Adrenal gland (tissue), 12 donors: ENCODE data around the gene XCL1. TPM values are rescaled to one million over a fixed set of nuclear protein-coding genes. Genes with fewer than 3 reads are reported as not detected.
"Not testable (repeated sequence)": the region's sequence is repeated elsewhere in the genome, so short reads cannot be mapped to it uniquely, and the experiment has no call there.

ENCODE experiments used
- DNase-seq, 7 donors: peaks; one replicate each; pipeline ENCODE4 v3.0.0-alpha.2; 2019 to 2020
- H3K27ac ChIP-seq, 5 donors: fragments of 200-600 bp; sonication (generic) in 4 of 5; 1 replicate in 3 of 5; 2 replicates in 2 of 5; pipeline versions ENCODE4 v1.5.1 to v1.8.0; 2016 to 2020; ENCODE audit warnings: mild to moderate bottlenecking in 1 of 5
- H3K27me3 ChIP-seq: fragments of 200-600 bp; 2 replicates; pipeline ENCODE4 v1.8.0; 2021
- H3K36me3 ChIP-seq, 2 donors: fragments of 200-600 bp; replicated peaks in 1 of 2; 1 replicate in 1 of 2; 2 replicates in 1 of 2; pipeline versions ENCODE4 v1.5.1 to v1.8.0; 2018 to 2022
- H3K4me1 ChIP-seq, 2 donors: fragments of 200-600 bp; replicated peaks in 1 of 2; 1 replicate in 1 of 2; 2 replicates in 1 of 2; pipeline versions ENCODE4 v1.5.1 to v1.8.0; 2018 to 2021
- H3K4me3 ChIP-seq, 4 donors: fragments of 200-600 bp; sonication (generic) in 3 of 4; one replicate each; pipeline ENCODE4 v1.5.1; 2016 to 2018
- H3K9me3 ChIP-seq, 3 donors: fragments of 200-600 bp; sonication (generic) in 1 of 3; replicated peaks in 1 of 3; 1 replicate in 2 of 3; 2 replicates in 1 of 3; pipeline versions ENCODE4 v1.5.1 to v1.8.0; 2016 to 2021
- CTCF ChIP-seq, 6 experiments: fragments of 450-650 bp in 4 of 6; fragments of 200-600 bp in 2 of 6; sonication (generic) in 1 of 6; IDR thresholded peaks; 1 replicate in 5 of 6; 2 replicates in 1 of 6; pipeline versions ENCODE4 v1.5.1 to v1.8.0; 2016 to 2021; ENCODE audit warnings: antibody characterized with exemption in 6 of 6, mild to moderate bottlenecking in 2 of 6, moderate library complexity in 1 of 6
- POLR2A ChIP-seq, 2 donors: fragments of 450-650 bp; IDR thresholded peaks; one replicate each; pipeline ENCODE4 v1.6.1; 2017; ENCODE audit warnings: antibody characterized with exemption in 2 of 2, mild to moderate bottlenecking in 2 of 2, moderate library complexity in 1 of 2
- WGBS, 4 donors: extraction: QIAGEN DNeasy Blood & Tissue Kit in 2 of 4; methylation state at CpG; one replicate each; pipeline versions ENCODE4 v1.1.5 to v1.1.7; 2013 to 2017; 5-methylcytosine and 5-hydroxymethylcytosine counted together
- intact Hi-C, 2 donors: fragments of 100-400 bp; cut with DNase I; formaldehyde crosslinking; loops; one replicate each; pipeline versions ENCODE4 v1.14.1 to v1.15.0; 2022 to 2023
- polyA plus RNA-seq, 3 donors: library from polyadenylated mRNA; stranded (reverse); fragments of 200-250 nt in 2 of 3; fragments of 350-450 nt in 1 of 3; fragmentation: Illumina TruSeq in 1 of 3; extraction: RNeasy Lipid Tissue Mini Kit (QIAGEN cat#74804) in 1 of 3; gene quantifications; one replicate each; pipeline ENCODE4 v1.2.3, GENCODE V29; 2013 to 2014
- total RNA-seq, 9 donors: library from RNA; depleted of rRNA in 4 of 9; stranded (reverse); fragments of >200 nt in 4 of 9; fragments of 120-200 nt in 1 of 9; fragmentation: NEBNext Ultra II Directional in 1 of 9; extraction: Animal tissue kit (Norgen Biotek cat#: 25700) in 1 of 9; gene quantifications; one replicate each; pipeline versions ENCODE4 v1.1.0 to v1.2.4, GENCODE V29; 2013 to 2023
- donor health status: healthy with polysubstance abuse.
- donor health status: Bipolar disorder and iron deficiency.
- donor health status: DM: yes; HTN: yes; CAD: no.
- donor health status: DM: no; HTN: no; CAD: no.
- donor health status: DM: no; HTN: no; CAD: no.
- donor health status: DM: yes; HTN: yes; CAD: no.

XCL1 gene
- total and polyA plus RNA-seq, 12 donors = 0.11 to 0.43 (median 0.24) TPM; not detected in 7

DNA sequence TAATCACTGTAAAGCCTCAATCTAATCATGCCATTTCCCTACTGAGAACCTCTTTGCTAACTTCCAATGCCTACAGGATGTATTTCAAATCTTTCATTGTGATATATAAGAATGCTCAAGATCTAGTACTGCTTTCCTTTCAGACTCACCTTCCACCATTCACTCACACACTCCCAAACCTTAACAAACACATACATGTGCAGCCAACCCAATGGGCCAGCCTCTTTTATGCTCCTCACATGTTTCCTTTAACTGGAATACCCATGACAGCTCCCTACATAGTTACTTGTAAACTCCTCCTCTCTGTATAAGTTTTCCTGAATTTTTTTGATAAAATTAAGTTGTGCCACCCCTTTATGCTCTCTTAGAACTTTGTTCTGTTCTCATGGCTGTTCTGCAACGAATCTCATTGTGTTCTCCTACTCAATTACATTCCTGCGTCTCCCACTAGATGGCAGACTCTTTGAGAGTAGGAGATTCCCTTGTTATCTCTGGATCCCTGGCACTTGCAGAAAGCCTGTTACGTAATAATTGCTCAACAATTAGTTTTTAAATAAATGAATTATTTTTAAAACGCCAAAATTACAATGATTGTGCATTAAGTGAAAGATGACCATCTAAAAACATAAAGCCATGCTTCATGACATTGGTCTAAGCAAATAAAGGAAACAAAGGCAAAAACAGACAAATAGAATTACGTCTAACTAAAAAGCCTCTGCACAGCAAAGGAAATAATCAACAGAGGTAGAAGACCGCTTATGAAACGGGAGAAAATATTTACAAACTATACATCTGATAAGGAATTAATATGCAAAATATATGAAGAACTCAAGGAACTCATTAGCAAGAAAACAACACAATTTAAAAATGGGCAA is 30.5 kb upstream of the XCL1 start:
- 30 to 44% (median 31%) methylated on average over 7 of the region's 7 CpGs for WGBS, 4 donors

GRCh38 chr1:168546553-168546895 is 29.9 kb upstream of the XCL1 start:
- H3K9me3 ChIP-seq, H3K36me3 ChIP-seq, intact Hi-C loops: not testable (repeated sequence)

More for the DNA sequence above, 30.5 kb upstream of the XCL1 start:
- H3K36me3 ChIP-seq, H3K9me3 ChIP-seq, H3K4me3 ChIP-seq, intact Hi-C loops, H3K27me3 ChIP-seq, H3K27ac ChIP-seq, H3K4me1 ChIP-seq: not testable (repeated sequence)
- TF ChIP-seq CTCF (IDR thresholded peaks at IDR 0.05) = peak in 5 of 6 experiments; percentile 18 to 73 (median 28)
- DNase-seq = peak in 3 of 7 donors; percentile 20 to 51 (median 42)

GRCh38 chr1:168550971-168551370 is 25.4 kb upstream of the XCL1 start:
- intact Hi-C loops = no loop called here
- DNase-seq = no peak
- WGBS, 4 donors = 20 to 43% (median 39%) methylated on average over 1 of the region's 1 CpG

More at GRCh38 chr1:168546553-168546895, 29.9 kb upstream of the XCL1 start:
- not testable (repeated sequence) for H3K27me3 ChIP-seq, H3K4me3 ChIP-seq, H3K4me1 ChIP-seq, DNase-seq, H3K27ac ChIP-seq
- WGBS, 4 donors = 53 to 82% (median 73%) methylated on average over 3 of the region's 3 CpGs

DNA sequence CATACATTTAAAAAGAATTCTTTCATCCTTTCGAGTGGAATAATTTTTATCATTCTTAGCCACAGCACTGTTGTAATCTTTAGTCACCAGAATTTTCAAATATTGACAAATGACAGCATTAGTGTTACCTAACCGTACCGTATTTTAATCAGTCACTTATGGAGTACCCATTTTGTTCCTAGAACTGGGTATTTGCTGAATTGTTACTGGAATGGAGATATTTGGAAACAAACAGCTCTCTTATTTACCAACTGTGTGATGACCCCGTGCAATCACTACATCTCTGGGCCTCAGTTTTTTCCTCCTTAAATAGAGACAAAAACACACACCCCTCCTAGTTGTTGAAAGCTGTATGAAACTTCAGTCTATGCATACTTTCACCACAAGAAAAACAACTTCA is 24.7 kb upstream of the XCL1 start:
- Histone ChIP-seq H3K4me1 (no peaks in the 10 kb centered on the region), H3K36me3 (no peaks in the 10 kb centered on the region), H3K27me3 (no peaks in the 10 kb centered on the region), H3K27ac (no peak overlapping the region), H3K4me3 (no peak overlapping the region), H3K9me3 (no peaks in the 10 kb centered on the region)
- intact Hi-C loops = no loop called here
- DNase-seq = no peak
- TF ChIP-seq POLR2A (IDR thresholded peaks at IDR 0.05) = no peak
- TF ChIP-seq CTCF (IDR thresholded peaks at IDR 0.05) = no peak
- 83 to 87% (median 86%) methylated on average over 4 of the region's 4 CpGs for WGBS, 4 donors

More at GRCh38 chr1:168550971-168551370, 25.4 kb upstream of the XCL1 start:
- no peak overlapping the region for H3K27ac ChIP-seq
- H3K4me1 ChIP-seq = no peaks in the 10 kb centered on the region
- H3K36me3 ChIP-seq = no peaks in the 10 kb centered on the region
- H3K27me3 ChIP-seq = no peaks in the 10 kb centered on the region
- H3K9me3 ChIP-seq = no peaks in the 10 kb centered on the region
- no peak overlapping the region for H3K4me3 ChIP-seq
- TF ChIP-seq CTCF (IDR thresholded peaks at IDR 0.05) (no peak), POLR2A (IDR thresholded peaks at IDR 0.05) (no peak)

DNA sequence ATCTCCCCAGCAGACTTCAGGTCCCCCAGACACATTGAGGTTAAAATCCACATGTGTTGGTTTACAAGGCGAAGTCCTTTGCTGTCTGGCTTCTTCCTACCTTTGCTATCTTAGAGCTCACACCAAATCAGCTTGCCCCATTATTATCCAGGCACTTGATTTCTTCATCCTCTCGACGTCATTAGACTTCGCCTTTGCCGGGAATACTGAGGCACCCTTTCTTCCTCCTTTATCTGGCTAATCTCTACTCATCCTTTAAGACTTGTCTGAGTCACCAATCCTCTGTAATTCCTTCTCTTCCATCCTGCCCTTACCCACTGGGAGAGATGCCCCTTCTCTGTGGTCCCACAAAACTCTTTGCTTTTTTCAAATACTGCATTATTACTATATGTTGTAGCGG is 23.4 kb upstream of the XCL1 start:
- Histone ChIP-seq H3K27me3 (no peaks in the 10 kb centered on the region), H3K27ac (no peak overlapping the region), H3K9me3 (no peaks in the 10 kb centered on the region), H3K4me3 (no peak overlapping the region), H3K36me3 (no peaks in the 10 kb centered on the region), H3K4me1 (no peaks in the 10 kb centered on the region)
- intact Hi-C loops = no loop called here
- no peak for DNase-seq
- 82 to 89% (median 86%) methylated on average over 6 of the region's 6 CpGs for WGBS, 4 donors
- TF ChIP-seq CTCF (IDR thresholded peaks at IDR 0.05) (no peak), POLR2A (IDR thresholded peaks at IDR 0.05) (no peak)
